NT2/D1 (cell line): ENCODE measurements around the gene DOCK2.

Source experiments
- DNase-seq: peaks from one replicate; pipeline ENCODE4 v3.0.0-alpha.2; 2011; ENCODE audit warnings: low read depth, low spot score
- H3K27me3 ChIP-seq: 2 replicates; pipeline ENCODE4 v1.6.0; 2011; ENCODE audit warnings: mild to moderate bottlenecking; ENCODE audit not compliant: insufficient read length, insufficient read depth
- H3K36me3 ChIP-seq: 2 replicates; pipeline ENCODE4 v1.6.1; 2011; ENCODE audit warnings: mild to moderate bottlenecking, low read length, mixed read lengths; ENCODE audit not compliant: insufficient read depth, insufficient read length
- H3K4me1 ChIP-seq: 2 replicates; pipeline ENCODE4 v1.5.1; 2011; ENCODE audit not compliant: insufficient read depth, insufficient read length
- H3K4me3 ChIP-seq: 2 replicates; pipeline ENCODE4 v1.5.1; 2011; ENCODE audit warnings: low read depth; ENCODE audit not compliant: insufficient read length
- H3K9ac ChIP-seq: 2 replicates; pipeline ENCODE4 v1.6.0; 2011; ENCODE audit warnings: low read depth; ENCODE audit not compliant: insufficient read length
- H3K9me3 ChIP-seq: 2 replicates; pipeline ENCODE4 v1.5.1; 2011; ENCODE audit warnings: mild to moderate bottlenecking, low read length; ENCODE audit not compliant: insufficient read depth
- SUZ12 ChIP-seq: IDR thresholded peaks from 2 replicates; pipeline ENCODE4 v1.6.1; 2011; ENCODE audit not compliant: insufficient read length, insufficient read depth; ENCODE audit errors: extremely low read depth
- YY1 ChIP-seq: IDR thresholded peaks from 2 replicates; pipeline ENCODE4 v1.6.1; 2011; ENCODE audit not compliant: insufficient read length, insufficient read depth
- ZNF274 ChIP-seq: IDR thresholded peaks from 2 replicates; pipeline ENCODE4 v1.6.1; 2011; ENCODE audit warnings: mild to moderate bottlenecking, low read depth, low read length

Gene DOCK2

GRCh38 chr5:169798906-169799660 lies 162.0 kb downstream of the DOCK2 start:
- H3K4me1 ChIP-seq, result no peaks in the 10 kb centered on the region
- H3K9ac ChIP-seq, result no peak overlapping the region
- no peaks in the 10 kb centered on the region for H3K9me3 ChIP-seq
- no peak overlapping the region for H3K4me3 ChIP-seq
- TF ChIP-seq YY1, result no peak
- TF ChIP-seq SUZ12, result no peak
- no peak for TF ChIP-seq ZNF274
- no peaks in the 10 kb centered on the region for H3K27me3 ChIP-seq
- DNase-seq, result no peak
- H3K36me3 ChIP-seq, result no peaks in the 10 kb centered on the region

- TF ChIP-seq ZNF274, result no peak
- no peak for TF ChIP-seq SUZ12
- TF ChIP-seq YY1, result no peak
- Histone ChIP-seq H3K4me1 (no peaks in the 10 kb centered on the region), H3K9ac (no peak overlapping the region), H3K27me3 (no peaks in the 10 kb centered on the region), H3K9me3 (no peaks in the 10 kb centered on the region), H3K36me3 (no peaks in the 10 kb centered on the region), H3K4me3 (no peak overlapping the region)
- no peak for DNase-seq
These were observed 164.3 kb downstream of the DOCK2 start for GRCh38 chr5:169801324-169801777.

- Histone ChIP-seq H3K9ac (no peak overlapping the region), H3K4me1 (no peaks in the 10 kb centered on the region), H3K36me3 (no peaks in the 10 kb centered on the region), H3K4me3 (no peak overlapping the region), H3K27me3 (no peaks in the 10 kb centered on the region), H3K9me3 (no peaks in the 10 kb centered on the region)
- no peak for TF ChIP-seq YY1
- no peak for TF ChIP-seq SUZ12
- no peak for TF ChIP-seq ZNF274
- DNase-seq, result no peak
These were observed 164.7 kb downstream of the DOCK2 start for GRCh38 chr5:169801781-169802180.

GRCh38 chr5:169803077-169803981 lies 166.3 kb downstream of the DOCK2 start:
- H3K4me1 ChIP-seq, result no peaks in the 10 kb centered on the region

GRCh38 chr5:169804861-169805260 lies 167.8 kb downstream of the DOCK2 start:
- no peak for TF ChIP-seq YY1
- TF ChIP-seq ZNF274, result no peak
- TF ChIP-seq SUZ12, result no peak
- no peaks in the 10 kb centered on the region for H3K27me3 ChIP-seq
- no peaks in the 10 kb centered on the region for H3K36me3 ChIP-seq
- DNase-seq, result no peak
- no peak overlapping the region for H3K9ac ChIP-seq
- H3K9me3 ChIP-seq, result no peaks in the 10 kb centered on the region
- no peak overlapping the region for H3K4me3 ChIP-seq
- H3K4me1 ChIP-seq, result no peaks in the 10 kb centered on the region

More at GRCh38 chr5:169803077-169803981, 166.3 kb downstream of the DOCK2 start:
- H3K27me3 ChIP-seq, result no peaks in the 10 kb centered on the region
- no peaks in the 10 kb centered on the region for H3K36me3 ChIP-seq
- no peak overlapping the region for H3K9ac ChIP-seq
- H3K4me3 ChIP-seq, result no peak overlapping the region
- DNase-seq, result no peak
- no peaks in the 10 kb centered on the region for H3K9me3 ChIP-seq
- TF ChIP-seq ZNF274 (no peak), YY1 (no peak), SUZ12 (no peak)

GRCh38 chr5:169805527-169805934 lies 168.5 kb downstream of the DOCK2 start:
- H3K9me3 ChIP-seq, result no peaks in the 10 kb centered on the region
- no peak overlapping the region for H3K4me3 ChIP-seq
- no peak overlapping the region for H3K9ac ChIP-seq
- no peaks in the 10 kb centered on the region for H3K27me3 ChIP-seq
- TF ChIP-seq YY1 (no peak), ZNF274 (no peak), SUZ12 (no peak)
- DNase-seq, result no peak
- no peaks in the 10 kb centered on the region for H3K36me3 ChIP-seq
- no peaks in the 10 kb centered on the region for H3K4me1 ChIP-seq

GRCh38 chr5:169805937-169806700 lies 169.0 kb downstream of the DOCK2 start:
- Histone ChIP-seq H3K9ac (no peak overlapping the region), H3K36me3 (no peaks in the 10 kb centered on the region), H3K4me1 (peaks cover 4% of the 10 kb centered on the region), H3K9me3 (no peaks in the 10 kb centered on the region), H3K27me3 (no peaks in the 10 kb centered on the region), H3K4me3 (no peak overlapping the region)
- DNase-seq, result no peak
- TF ChIP-seq SUZ12 (no peak), ZNF274 (no peak), YY1 (no peak)
